Omental fat pad (tissue), 4 donors: ENCODE data around the gene TFG. TPM values are rescaled to one million over a fixed set of nuclear protein-coding genes. Genes with fewer than 3 reads are reported as not detected.
A peak's percentile ranks its signal among the peaks of the same experiment; 100 is the strongest.
"Not testable (repeated sequence)": the region's sequence is repeated elsewhere in the genome, so short reads cannot be mapped to it uniquely, and the experiment has no call there.

ENCODE experiments used
- ATAC-seq: fragments of 150-250 bp; one replicate; pipeline ENCODE4 v1.9.1; 2016; ENCODE audit warnings: mild to moderate bottlenecking, moderate library complexity; ENCODE audit not compliant: low FRiP score
- DNase-seq: peaks from one replicate; pipeline ENCODE4 v3.0.0-alpha.2; 2019; ENCODE audit warnings: low spot score
- CTCF ChIP-seq, 3 donors: fragments of 450-650 bp; IDR thresholded peaks; one replicate each; pipeline ENCODE4 v1.5.1; 2016 to 2017; ENCODE audit warnings: antibody characterized with exemption in 3 of 3, mild to moderate bottlenecking in 3 of 3, moderate library complexity in 2 of 3
- total RNA-seq, 4 donors: library from RNA; depleted of rRNA; stranded (reverse); fragments of >200 nt; gene quantifications; one replicate each; pipeline ENCODE4 v1.1.0, GENCODE V29; 2016

The TFG gene
- total RNA-seq: 100 to 1,000 TPM in 1 of 4 donors, 10 to 100 TPM in 3; 59.3 to 108 (median 91.3) TPM

GRCh38 chr3:100708989-100709841, at the start of gene TFG:
Gene TFG, plus strand, starts transcription at chr3:100709494. Its CDS starts 4,192 bp downstream, at chr3:100713686.
- ATAC-seq: peak; percentile 98
- TF ChIP-seq CTCF (IDR thresholded peaks at IDR 0.05): no peak

GRCh38 chr3:100661294-100661693, 48.0 kb upstream of the TFG start:
- not testable (repeated sequence) for ATAC-seq

More at GRCh38 chr3:100708989-100709841, at the start of gene TFG:
- peak; percentile 84 for DNase-seq

GRCh38 chr3:100662113-100662823, 47.0 kb upstream of the TFG start:
- no peak for TF ChIP-seq CTCF (IDR thresholded peaks at IDR 0.05)
- no peak for DNase-seq
- peak; percentile 77 for ATAC-seq

More at GRCh38 chr3:100661294-100661693, 48.0 kb upstream of the TFG start:
- DNase-seq: not testable (repeated sequence)

GRCh38 chr3:100665230-100665629, 44.1 kb upstream of the TFG start:
- ATAC-seq: no peak
- no peak for TF ChIP-seq CTCF (IDR thresholded peaks at IDR 0.05)
- DNase-seq: no peak

- ATAC-seq, DNase-seq: not testable (repeated sequence)
Observed at GRCh38 chr3:100666699-100667098, 42.6 kb upstream of the TFG start.

- not testable (repeated sequence) for ATAC-seq, DNase-seq
Observed at GRCh38 chr3:100667316-100667715, 42.0 kb upstream of the TFG start.

- DNase-seq, ATAC-seq: not testable (repeated sequence)
Observed at GRCh38 chr3:100670995-100671394, 38.3 kb upstream of the TFG start.

GRCh38 chr3:100681496-100681895, 27.8 kb upstream of the TFG start:
- no peak for ATAC-seq
- no peak for TF ChIP-seq CTCF (IDR thresholded peaks at IDR 0.05)
- DNase-seq: no peak
